ENCODE measurements around the gene TYW1B.
"Not testable (repeated sequence)": the region's sequence is repeated elsewhere in the genome, so short reads cannot be mapped to it uniquely, and the experiment has no call there.

DNA sequence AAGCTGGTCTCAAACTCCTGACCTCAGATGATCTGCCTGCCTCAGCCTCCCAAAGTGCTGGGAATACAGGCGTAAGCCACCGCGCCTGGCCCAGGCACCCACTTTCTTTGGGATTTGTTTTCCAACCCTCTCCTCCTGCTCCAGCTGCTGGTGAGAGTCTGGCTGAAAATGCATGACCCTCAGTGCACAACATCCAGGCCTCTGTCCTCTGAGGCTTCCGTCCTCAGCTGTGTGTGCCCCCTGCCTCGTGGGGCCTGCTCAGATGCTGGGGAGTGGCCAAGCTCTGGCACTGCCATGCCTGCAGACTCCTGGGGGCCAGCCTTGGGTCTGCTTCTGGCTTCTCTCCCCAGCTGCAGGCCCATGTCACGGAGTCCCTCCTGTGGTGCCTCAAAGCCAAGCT, 27.3 kb upstream of the TYW1B start:
- TF ChIP-seq, protein P1, sequence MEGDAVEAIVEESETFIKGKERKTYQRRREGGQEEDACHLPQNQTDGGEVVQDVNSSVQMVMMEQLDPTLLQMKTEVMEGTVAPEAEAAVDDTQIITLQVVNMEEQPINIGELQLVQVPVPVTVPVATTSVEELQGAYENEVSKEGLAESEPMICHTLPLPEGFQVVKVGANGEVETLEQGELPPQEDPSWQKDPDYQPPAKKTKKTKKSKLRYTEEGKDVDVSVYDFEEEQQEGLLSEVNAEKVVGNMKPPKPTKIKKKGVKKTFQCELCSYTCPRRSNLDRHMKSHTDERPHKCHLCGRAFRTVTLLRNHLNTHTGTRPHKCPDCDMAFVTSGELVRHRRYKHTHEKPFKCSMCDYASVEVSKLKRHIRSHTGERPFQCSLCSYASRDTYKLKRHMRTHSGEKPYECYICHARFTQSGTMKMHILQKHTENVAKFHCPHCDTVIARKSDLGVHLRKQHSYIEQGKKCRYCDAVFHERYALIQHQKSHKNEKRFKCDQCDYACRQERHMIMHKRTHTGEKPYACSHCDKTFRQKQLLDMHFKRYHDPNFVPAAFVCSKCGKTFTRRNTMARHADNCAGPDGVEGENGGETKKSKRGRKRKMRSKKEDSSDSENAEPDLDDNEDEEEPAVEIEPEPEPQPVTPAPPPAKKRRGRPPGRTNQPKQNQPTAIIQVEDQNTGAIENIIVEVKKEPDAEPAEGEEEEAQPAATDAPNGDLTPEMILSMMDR (IDR thresholded peaks at IDR 0.05) = not testable (repeated sequence)
- not testable (repeated sequence) for TF ChIP-seq POLR2A (IDR thresholded peaks at IDR 0.05)

Measured in gastroesophageal sphincter (tissue), 3 donors.